ENCODE data around the gene TTYH1.
"Not testable (repeated sequence)": the region's sequence is repeated elsewhere in the genome, so short reads cannot be mapped to it uniquely, and the experiment has no call there.

TTYH1 gene

GRCh38 chr19:54415208-54415900 lies at the start of gene TTYH1:
Gene TTYH1 (plus strand): TSS chr19:54415464. CDS start chr19:54415553, 89 bp downstream.
- no peak for DNase-seq (ENCODE audit: low read depth)
- TF ChIP-seq, protein P1, sequence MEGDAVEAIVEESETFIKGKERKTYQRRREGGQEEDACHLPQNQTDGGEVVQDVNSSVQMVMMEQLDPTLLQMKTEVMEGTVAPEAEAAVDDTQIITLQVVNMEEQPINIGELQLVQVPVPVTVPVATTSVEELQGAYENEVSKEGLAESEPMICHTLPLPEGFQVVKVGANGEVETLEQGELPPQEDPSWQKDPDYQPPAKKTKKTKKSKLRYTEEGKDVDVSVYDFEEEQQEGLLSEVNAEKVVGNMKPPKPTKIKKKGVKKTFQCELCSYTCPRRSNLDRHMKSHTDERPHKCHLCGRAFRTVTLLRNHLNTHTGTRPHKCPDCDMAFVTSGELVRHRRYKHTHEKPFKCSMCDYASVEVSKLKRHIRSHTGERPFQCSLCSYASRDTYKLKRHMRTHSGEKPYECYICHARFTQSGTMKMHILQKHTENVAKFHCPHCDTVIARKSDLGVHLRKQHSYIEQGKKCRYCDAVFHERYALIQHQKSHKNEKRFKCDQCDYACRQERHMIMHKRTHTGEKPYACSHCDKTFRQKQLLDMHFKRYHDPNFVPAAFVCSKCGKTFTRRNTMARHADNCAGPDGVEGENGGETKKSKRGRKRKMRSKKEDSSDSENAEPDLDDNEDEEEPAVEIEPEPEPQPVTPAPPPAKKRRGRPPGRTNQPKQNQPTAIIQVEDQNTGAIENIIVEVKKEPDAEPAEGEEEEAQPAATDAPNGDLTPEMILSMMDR (IDR thresholded peaks at IDR 0.05; ENCODE audit: low read depth, low read length, missing control alignments) = peak; percentile 42

GRCh38 chr19:54365798-54366197 lies 49.5 kb upstream of the TTYH1 start:
- H3K4me3 ChIP-seq (ENCODE audit: low read depth, low read length); DNase-seq (ENCODE audit: low read depth): not testable (repeated sequence)

More at GRCh38 chr19:54415208-54415900, at the start of gene TTYH1:
- no peak within 1 kb of the TSS for H3K4me3 ChIP-seq (ENCODE audit: low read depth, low read length)

DNA sequence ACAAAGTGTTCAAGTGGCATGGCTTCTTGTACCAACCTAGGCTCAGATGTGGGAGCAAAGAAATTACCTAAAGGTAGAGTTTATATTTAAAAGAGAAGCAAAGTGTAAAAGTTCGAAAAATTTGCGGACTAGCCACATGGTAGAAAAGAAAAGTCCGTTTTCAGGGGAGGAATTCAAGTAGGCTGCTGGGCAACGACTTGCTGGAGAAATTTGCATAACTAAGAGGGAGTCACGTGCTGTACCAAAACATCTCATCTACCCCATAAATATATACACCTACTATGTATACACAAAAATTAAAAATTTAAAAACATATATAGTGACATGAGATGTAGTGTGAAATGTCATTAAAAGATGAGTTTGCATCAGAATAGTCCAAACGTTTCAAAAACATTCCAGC lies 48.5 kb upstream of the TTYH1 start:
- TF ChIP-seq, protein P1 (IDR thresholded peaks at IDR 0.05; ENCODE audit: low read depth, low read length, missing control alignments) = no peak
- no peak overlapping the region for H3K4me3 ChIP-seq (ENCODE audit: low read depth, low read length)
- DNase-seq (ENCODE audit: low read depth) = no peak

DNA sequence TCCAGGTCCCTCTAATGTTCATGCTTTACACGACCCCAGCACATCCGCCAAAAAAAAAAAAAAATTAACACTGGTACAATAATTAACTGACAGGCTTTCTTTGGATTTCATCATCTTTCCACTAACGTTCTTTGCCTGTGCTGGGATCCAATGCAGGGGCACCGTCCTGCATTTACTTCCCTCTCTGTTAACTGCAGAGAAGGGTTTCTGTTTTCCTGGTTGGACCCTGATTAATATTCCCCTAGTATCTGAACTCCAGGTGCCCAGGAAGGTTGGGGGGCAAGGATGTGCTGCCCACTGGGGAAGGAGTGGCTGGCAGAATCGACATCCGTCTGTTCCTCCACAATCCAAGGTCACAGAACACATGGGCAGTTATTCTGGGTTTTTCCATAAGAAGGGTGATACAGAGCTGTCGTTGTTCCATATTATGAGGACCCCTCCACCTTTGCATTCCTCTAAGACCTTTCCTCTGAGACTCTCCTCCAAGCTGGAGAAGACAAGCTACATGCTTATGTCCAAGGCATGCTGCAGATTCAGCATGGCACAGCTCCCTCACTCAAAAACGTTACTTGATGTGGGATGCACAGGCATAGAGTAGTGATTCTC lies 46.1 kb upstream of the TTYH1 start:
- DNase-seq (ENCODE audit: low read depth) = no peak
- no peak overlapping the region; the same call in 1 of the 2 replicates for H3K4me3 ChIP-seq (ENCODE audit: low read depth, low read length)
- TF ChIP-seq, protein P1 (IDR thresholded peaks at IDR 0.05; ENCODE audit: low read depth, low read length, missing control alignments) = no peak

- DNase-seq (ENCODE audit: low read depth); H3K4me3 ChIP-seq (ENCODE audit: low read depth, low read length): not testable (repeated sequence)
Observed at GRCh38 chr19:54369688-54370433, 45.4 kb upstream of the TTYH1 start.

GRCh38 chr19:54370434-54370796 lies 44.8 kb upstream of the TTYH1 start:
- not testable (repeated sequence) for DNase-seq (ENCODE audit: low read depth); H3K4me3 ChIP-seq (ENCODE audit: low read depth, low read length)

DNA sequence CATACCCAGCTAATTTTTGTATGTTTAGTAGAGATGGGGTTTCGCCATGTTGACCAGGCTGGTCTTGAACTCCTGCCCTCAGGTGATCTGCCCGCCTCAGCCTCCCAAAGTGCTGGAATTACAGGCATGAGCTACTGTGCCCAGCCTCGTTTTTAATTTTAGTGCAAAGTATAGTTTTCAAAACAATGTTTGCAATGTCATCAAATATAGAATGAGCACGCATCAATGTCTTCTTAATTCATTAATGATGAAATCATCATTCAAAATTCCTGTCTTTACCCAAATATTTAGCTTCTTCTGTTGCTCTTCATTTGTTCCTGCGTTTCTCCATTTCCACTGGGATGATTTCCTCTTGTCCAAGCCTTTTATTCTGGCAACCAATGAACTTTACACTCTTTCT lies 43.8 kb upstream of the TTYH1 start:
- not testable (repeated sequence) for DNase-seq (ENCODE audit: low read depth); H3K4me3 ChIP-seq (ENCODE audit: low read depth, low read length)

DNA sequence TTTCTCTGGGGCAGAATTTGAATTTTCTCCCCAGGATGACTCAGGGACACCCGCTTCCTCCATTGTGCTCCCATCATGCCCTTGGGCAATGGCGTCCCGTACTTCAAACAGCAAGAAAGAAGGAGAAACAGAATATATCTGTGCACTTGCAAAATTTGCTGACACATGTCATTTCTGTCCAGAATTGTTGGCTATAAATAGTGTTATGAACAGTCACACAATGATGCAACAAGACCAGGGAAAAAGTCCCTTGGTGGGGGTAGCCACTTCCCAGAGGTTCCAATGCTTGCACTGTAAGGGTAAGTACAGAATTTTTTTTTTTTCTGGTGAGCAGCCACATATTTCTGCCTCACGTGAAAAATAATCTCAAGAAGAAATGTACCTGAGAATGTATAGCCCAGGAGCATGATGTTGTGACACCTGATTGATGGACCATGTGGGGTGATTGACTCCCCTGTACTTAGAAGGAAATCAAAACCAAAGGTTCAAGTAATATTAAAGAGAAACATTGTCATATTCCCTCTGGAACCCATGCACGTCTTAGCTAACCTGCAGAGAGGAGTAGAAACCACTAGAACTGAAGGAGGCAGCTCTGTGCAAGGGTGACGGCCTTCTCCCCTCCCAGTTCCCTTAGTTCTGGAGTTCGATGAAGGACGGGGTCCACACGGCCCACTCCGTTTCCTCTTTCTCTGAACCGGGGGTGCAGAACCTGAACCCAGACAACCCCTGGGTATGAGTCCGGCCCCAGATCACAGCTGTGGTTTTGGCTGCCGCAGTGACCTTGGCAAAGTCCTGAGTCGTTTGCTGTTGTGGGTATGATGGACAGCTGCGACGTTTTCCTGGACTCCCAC lies 41.3 kb upstream of the TTYH1 start:
- TF ChIP-seq, protein P1 (IDR thresholded peaks at IDR 0.05; ENCODE audit: low read depth, low read length, missing control alignments) = no peak
- no peak overlapping the region for H3K4me3 ChIP-seq (ENCODE audit: low read depth, low read length)
- DNase-seq (ENCODE audit: low read depth) = no peak

GRCh38 chr19:54375181-54375938 lies 39.9 kb upstream of the TTYH1 start:
- H3K4me3 ChIP-seq (ENCODE audit: low read depth, low read length); DNase-seq (ENCODE audit: low read depth): not testable (repeated sequence)

Measured in GM12864 (cell line).